HL-60 (cell line): ENCODE data around the gene PACSIN1.

Experiments
- CTCF ChIP-seq: IDR thresholded peaks from one replicate; pipeline ENCODE4 v1.5.1; 2011; ENCODE audit warnings: low read length, control low read depth, inconsistent platforms; ENCODE audit not compliant: insufficient read depth
- POLR2AphosphoS5 ChIP-seq: IDR thresholded peaks from 2 replicates; pipeline ENCODE4 v1.6.1; 2012; ENCODE audit warnings: low read depth
- REST ChIP-seq: IDR thresholded peaks from 2 replicates; pipeline ENCODE4 v1.6.1; 2012; ENCODE audit warnings: low read depth; ENCODE audit not compliant: insufficient replicate concordance

- TF ChIP-seq REST (no peak), POLR2AphosphoS5 (no peak), CTCF (no peak)
These were observed 42.6 kb upstream of the PACSIN1 start for GRCh38 chr6:34423254-34423653.
